Sigmoid colon (tissue), 7 donors: ENCODE measurements around the gene MEGF11. TPM values are rescaled to one million over a fixed set of nuclear protein-coding genes. Genes with fewer than 3 reads are reported as not detected.

Source experiments
- DNase-seq: peaks from one replicate; pipeline ENCODE4 v3.0.0-alpha.2; 2019
- H3K27ac ChIP-seq, 4 donors: fragments of 200-600 bp; sonication (generic); one replicate each; pipeline ENCODE4 v1.5.1; 2016 to 2019; ENCODE audit warnings: mild to moderate bottlenecking in 1 of 4
- H3K27me3 ChIP-seq, 3 donors: fragments of 200-600 bp; sonication (generic); one replicate each; pipeline ENCODE4 v1.5.1; 2019; ENCODE audit warnings: mild to moderate bottlenecking in 1 of 3
- H3K36me3 ChIP-seq, 4 donors: fragments of 200-600 bp; sonication (generic); one replicate each; pipeline ENCODE4 v1.5.1; 2016 to 2019
- H3K4me1 ChIP-seq, 4 donors: fragments of 200-600 bp; sonication (generic); one replicate each; pipeline ENCODE4 v1.5.1; 2017 to 2019
- H3K4me3 ChIP-seq, 4 donors: fragments of 200-600 bp; sonication (generic); one replicate each; pipeline ENCODE4 v1.5.1; 2017 to 2019; ENCODE audit warnings: mild to moderate bottlenecking in 2 of 4, moderate library complexity in 1 of 4
- H3K9me3 ChIP-seq, 4 donors: fragments of 200-600 bp in 3 of 4; sonication (generic) in 3 of 4; one replicate each; pipeline versions ENCODE4 v1.5.1 to v1.6.1; 2013 to 2019
- CTCF ChIP-seq, 4 experiments: fragments of 450-650 bp in 3 of 4; fragments of 200-600 bp in 1 of 4; IDR thresholded peaks; one replicate each; pipeline ENCODE4 v1.5.1; 2016 to 2019; ENCODE audit warnings: antibody characterized with exemption in 4 of 4, mild to moderate bottlenecking in 3 of 4, moderate library complexity in 2 of 4
- EP300 ChIP-seq, 4 donors: sonication (generic); formaldehyde crosslinking; IDR thresholded peaks; one replicate each; pipeline ENCODE4 v1.6.1; 2017; ENCODE audit warnings: antibody characterized with exemption in 4 of 4
- POLR2A ChIP-seq, 2 donors: fragments of 450-650 bp; IDR thresholded peaks; one replicate each; pipeline ENCODE4 v1.6.1; 2016; ENCODE audit warnings: antibody characterized with exemption in 2 of 2, mild to moderate bottlenecking in 2 of 2, moderate library complexity in 2 of 2
- POLR2AphosphoS5 ChIP-seq, 4 donors: sonication (generic); formaldehyde crosslinking; IDR thresholded peaks; one replicate each; pipeline ENCODE4 v1.6.1; 2017; ENCODE audit warnings: antibody characterized with exemption in 4 of 4
- WGBS, 2 donors: extraction: QIAGEN DNeasy Blood & Tissue Kit; methylation state at CpG; one replicate each; pipeline ENCODE4 v1.1.7; 2013; 5-methylcytosine and 5-hydroxymethylcytosine counted together
- intact Hi-C: fragments of 100-400 bp; cut with DNase I; formaldehyde crosslinking; loops from one replicate; pipeline ENCODE4 v1.15.1; 2023
- polyA plus RNA-seq, 3 donors: library from polyadenylated mRNA; stranded (reverse); fragments of 200-250 nt; gene quantifications; one replicate each; pipeline ENCODE4 v1.2.3, GENCODE V29; 2013
- total RNA-seq, 4 donors: library from RNA; depleted of rRNA; stranded (reverse); fragments of >200 nt; gene quantifications; one replicate each; pipeline ENCODE4 v1.1.0, GENCODE V29; 2016
- donor health status: healthy with polysubstance abuse.
- donor health status: Bipolar disorder and iron deficiency.
- donor health status: healthy.

Gene MEGF11
- total and polyA plus RNA-seq, 7 donors: 0.04 TPM; not detected in 6

GRCh38 chr15:66078196-66078928 is 175.2 kb downstream of the MEGF11 start:
- Histone ChIP-seq H3K4me3 (no peak overlapping the region), H3K27ac (no peak overlapping the region), H3K4me1 (peaks cover 0 to 15% (median 14%) of the 10 kb centered on the region in 4 donors), H3K9me3 (no peaks in the 10 kb centered on the region), H3K36me3 (no peaks in the 10 kb centered on the region), H3K27me3 (no peaks in the 10 kb centered on the region)
- DNase-seq: peak; percentile 40
- TF ChIP-seq POLR2A (IDR thresholded peaks at IDR 0.05): no peak
- TF ChIP-seq EP300 (IDR thresholded peaks at IDR 0.05): no peak
- no peak for TF ChIP-seq CTCF (IDR thresholded peaks at IDR 0.05)
- TF ChIP-seq POLR2AphosphoS5 (IDR thresholded peaks at IDR 0.05): no peak
- intact Hi-C loops: no loop called here
- WGBS, 2 donors: 67 to 76% methylated on average over 20 of the region's 20 CpGs

- TF ChIP-seq CTCF (IDR thresholded peaks at IDR 0.05) (no peak), EP300 (IDR thresholded peaks at IDR 0.05) (no peak), POLR2AphosphoS5 (IDR thresholded peaks at IDR 0.05) (no peak), POLR2A (IDR thresholded peaks at IDR 0.05) (no peak)
- Histone ChIP-seq H3K36me3 (no peaks in the 10 kb centered on the region), H3K4me1 (peaks cover 0 to 26% (median 22%) of the 10 kb centered on the region in 4 donors), H3K27me3 (no peaks in the 10 kb centered on the region), H3K9me3 (no peaks in the 10 kb centered on the region), H3K4me3 (no peak overlapping the region), H3K27ac (no peak overlapping the region)
- no peak for DNase-seq
- WGBS, 2 donors: 88 to 89% methylated on average over 6 of the region's 6 CpGs
- intact Hi-C loops: no loop called here
Measured at GRCh38 chr15:66077320-66077663, 176.3 kb downstream of the MEGF11 start.

- TF ChIP-seq POLR2A (IDR thresholded peaks at IDR 0.05) (no peak), EP300 (IDR thresholded peaks at IDR 0.05) (no peak), POLR2AphosphoS5 (IDR thresholded peaks at IDR 0.05) (no peak), CTCF (IDR thresholded peaks at IDR 0.05) (no peak)
- Histone ChIP-seq H3K27me3 (no peaks in the 10 kb centered on the region), H3K9me3 (no peaks in the 10 kb centered on the region), H3K27ac (no peak overlapping the region), H3K4me1 (peaks cover 0 to 29% (median 27%) of the 10 kb centered on the region in 4 donors), H3K4me3 (no peak overlapping the region), H3K36me3 (no peaks in the 10 kb centered on the region)
- DNase-seq: peak; percentile 53
- WGBS, 2 donors: 92 to 93% methylated on average over 4 of the region's 4 CpGs
- intact Hi-C loops: no loop called here
Measured at GRCh38 chr15:66076591-66077319, 176.8 kb downstream of the MEGF11 start.

- H3K27me3 ChIP-seq: no peaks in the 10 kb centered on the region
- no peaks in the 10 kb centered on the region for H3K36me3 ChIP-seq
- no peaks in the 10 kb centered on the region for H3K9me3 ChIP-seq
- H3K27ac ChIP-seq: no peak overlapping the region
- H3K4me1 ChIP-seq: peaks cover 0 to 25% (median 23%) of the 10 kb centered on the region in 4 donors
- 90 to 92% methylated on average over 1 of the region's 1 CpG for WGBS, 2 donors
- intact Hi-C loops: no loop called here
- TF ChIP-seq CTCF (IDR thresholded peaks at IDR 0.05): no peak
- no peak for TF ChIP-seq POLR2A (IDR thresholded peaks at IDR 0.05)
- TF ChIP-seq EP300 (IDR thresholded peaks at IDR 0.05): no peak
- TF ChIP-seq POLR2AphosphoS5 (IDR thresholded peaks at IDR 0.05): no peak
- H3K4me3 ChIP-seq: no peak overlapping the region
- DNase-seq: no peak
Measured at GRCh38 chr15:66075947-66076346, 177.6 kb downstream of the MEGF11 start.
